HG03457 (cell line): Measurements from ENCODE around the gene RPL11.
"Not testable (repeated sequence)": the region's sequence is repeated elsewhere in the genome, so short reads cannot be mapped to it uniquely, and the experiment has no call there.

Experiments used
- ATAC-seq: cut with Tn5 transposase; IDR thresholded peaks from one replicate; pipeline ENCODE4 v1.9.1; 2021; ENCODE audit warnings: moderate number of reproducible peaks; ENCODE audit not compliant: unreplicated experiment

Gene RPL11

DNA sequence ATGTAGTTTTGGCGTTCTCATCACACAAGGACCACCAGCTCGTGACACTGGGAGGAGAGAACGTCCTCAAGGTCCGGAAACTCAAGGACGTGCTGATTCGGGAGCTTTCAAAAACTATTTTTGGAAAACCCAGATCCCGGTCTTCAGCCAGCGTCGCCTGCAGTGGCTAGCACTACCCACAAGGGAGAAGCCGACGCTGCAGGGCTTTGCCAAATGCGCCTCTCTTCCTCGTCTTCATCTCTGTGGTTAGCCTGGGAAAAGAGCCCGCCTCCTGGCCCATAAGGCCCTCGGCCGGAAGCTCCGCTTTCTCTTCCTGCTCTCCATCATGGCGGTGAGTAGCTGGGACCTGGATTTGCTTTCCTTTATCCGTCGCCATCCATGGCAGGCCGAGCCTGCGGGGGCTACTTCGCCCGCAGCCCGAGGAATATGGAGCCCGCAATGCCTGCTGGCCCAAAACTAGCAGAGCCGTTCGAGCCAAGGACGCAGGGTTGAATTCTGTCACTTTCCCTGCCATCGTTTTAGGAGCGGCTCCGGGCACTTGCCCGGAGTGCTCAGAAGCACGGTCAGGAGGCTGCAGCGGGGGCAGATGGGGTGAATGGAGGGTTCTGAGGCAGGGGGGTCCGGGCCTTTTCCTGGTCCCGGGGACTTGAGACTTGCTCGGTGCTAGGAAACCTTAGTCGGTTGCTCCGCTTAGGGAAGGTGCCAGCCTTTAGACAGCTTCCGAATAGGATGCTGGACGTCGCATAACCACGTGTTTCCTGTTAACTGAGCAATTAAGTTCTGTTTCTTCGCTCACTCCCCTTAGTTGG, at the start of gene RPL11:
Gene RPL11, plus strand, starts transcription at position 308 of the 809 bp plus-strand sequence. Its CDS starts 18 bp downstream, at position 326.
- ATAC-seq = peak; percentile 83

- no peak for ATAC-seq
Measured at GRCh38 chr1:23643736-23644554, 47.7 kb upstream of the RPL11 start.

DNA sequence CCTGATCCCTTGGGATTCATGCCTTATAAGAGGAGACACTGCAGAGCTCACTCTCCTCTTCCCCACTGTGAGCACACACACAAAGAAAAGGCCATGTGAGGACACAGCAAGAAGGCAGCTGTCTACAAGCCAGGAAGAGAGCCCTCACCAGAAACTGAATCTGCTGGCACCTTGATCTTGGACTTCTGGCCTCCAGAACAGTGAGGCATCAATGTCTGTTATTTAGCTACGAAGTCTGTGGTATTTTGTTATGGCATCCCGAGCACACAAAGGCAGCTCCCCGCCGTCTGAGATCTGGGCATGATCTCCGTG, 47.1 kb upstream of the RPL11 start:
- no peak for ATAC-seq

DNA sequence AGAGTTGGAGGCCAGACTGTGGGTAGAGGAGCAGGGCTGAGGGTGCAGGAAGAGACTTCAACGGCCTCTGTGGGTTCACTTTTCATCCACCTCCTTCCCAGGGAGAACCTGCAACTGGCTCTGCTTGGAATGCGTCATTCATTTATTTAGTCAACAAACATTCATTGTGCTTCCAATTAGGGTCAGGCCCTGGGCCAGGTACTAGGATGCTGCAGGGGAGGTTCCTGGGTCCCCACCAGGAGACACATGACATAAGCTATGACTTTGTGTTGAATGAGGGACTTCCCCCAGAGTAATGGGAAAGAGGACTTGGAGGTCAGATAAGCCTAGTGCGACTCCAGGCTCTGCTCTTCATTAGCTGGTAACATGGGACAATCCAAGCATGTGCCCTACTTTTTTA, 46.3 kb upstream of the RPL11 start:
- ATAC-seq = no peak

- no peak for ATAC-seq
Measured at GRCh38 chr1:23646091-23646490, 45.5 kb upstream of the RPL11 start.

- ATAC-seq = no peak
Measured at GRCh38 chr1:23646541-23646940, 45.1 kb upstream of the RPL11 start.

GRCh38 chr1:23648576-23648975, 43.0 kb upstream of the RPL11 start:
- no peak for ATAC-seq

GRCh38 chr1:23649157-23649556, 42.4 kb upstream of the RPL11 start:
- ATAC-seq = not testable (repeated sequence)

DNA sequence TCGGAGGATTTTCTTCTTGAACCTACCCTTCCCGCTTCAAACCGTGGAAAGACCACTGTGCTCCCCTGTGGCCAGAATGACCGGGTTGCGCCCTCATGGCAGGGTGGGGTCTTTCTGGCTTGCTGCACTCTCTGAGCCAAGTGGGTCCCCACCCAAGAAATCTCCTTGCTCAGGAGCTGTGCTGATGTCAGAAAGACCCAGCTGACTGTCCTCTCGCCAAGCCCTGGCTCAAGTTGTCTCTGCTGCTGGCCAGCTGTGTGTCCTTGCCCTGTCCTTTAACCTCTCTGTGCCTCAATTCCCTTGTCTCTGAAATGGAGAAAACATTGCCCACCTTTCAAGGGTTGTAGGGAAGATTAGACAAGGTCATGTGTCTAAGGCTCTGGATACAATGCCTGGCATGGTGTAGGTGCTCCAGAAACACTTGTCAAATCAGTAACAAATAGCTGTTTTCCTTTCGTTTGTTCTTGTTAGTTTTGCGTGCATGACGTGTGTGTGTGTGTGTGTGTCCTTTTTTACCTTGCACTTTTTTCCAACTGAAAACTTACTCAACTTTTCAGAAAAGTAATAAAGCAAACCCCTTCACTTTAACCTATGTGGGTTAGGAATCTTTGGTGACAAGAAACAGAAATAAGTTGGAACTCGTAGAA, 41.1 kb upstream of the RPL11 start:
- ATAC-seq = no peak

GRCh38 chr1:23651069-23651808, 40.4 kb upstream of the RPL11 start:
- ATAC-seq = no peak

- ATAC-seq = no peak
Measured at GRCh38 chr1:23657659-23658275, 33.8 kb upstream of the RPL11 start.

DNA sequence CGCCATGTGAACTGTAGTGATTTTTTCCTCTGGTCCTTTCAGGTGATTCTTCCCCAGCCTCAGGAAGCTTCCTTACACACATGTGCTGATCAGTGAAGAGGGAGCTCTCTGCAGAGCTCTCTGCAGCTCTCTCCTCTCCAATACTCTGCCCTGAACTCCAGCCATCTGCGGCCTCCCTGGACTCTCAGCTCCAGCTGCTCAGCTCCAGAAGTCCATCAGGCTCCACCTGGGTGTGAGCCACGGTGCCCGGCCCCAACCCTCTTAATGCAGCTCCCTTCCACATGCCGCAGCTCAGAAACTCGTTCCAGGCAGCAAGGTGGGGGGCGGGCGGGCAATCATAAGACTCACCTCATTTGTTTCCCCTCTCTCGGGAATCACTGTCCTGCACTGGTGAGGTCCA, 30.9 kb upstream of the RPL11 start:
- ATAC-seq = no peak

- ATAC-seq = no peak
Measured at GRCh38 chr1:23661887-23662286, 29.7 kb upstream of the RPL11 start.

DNA sequence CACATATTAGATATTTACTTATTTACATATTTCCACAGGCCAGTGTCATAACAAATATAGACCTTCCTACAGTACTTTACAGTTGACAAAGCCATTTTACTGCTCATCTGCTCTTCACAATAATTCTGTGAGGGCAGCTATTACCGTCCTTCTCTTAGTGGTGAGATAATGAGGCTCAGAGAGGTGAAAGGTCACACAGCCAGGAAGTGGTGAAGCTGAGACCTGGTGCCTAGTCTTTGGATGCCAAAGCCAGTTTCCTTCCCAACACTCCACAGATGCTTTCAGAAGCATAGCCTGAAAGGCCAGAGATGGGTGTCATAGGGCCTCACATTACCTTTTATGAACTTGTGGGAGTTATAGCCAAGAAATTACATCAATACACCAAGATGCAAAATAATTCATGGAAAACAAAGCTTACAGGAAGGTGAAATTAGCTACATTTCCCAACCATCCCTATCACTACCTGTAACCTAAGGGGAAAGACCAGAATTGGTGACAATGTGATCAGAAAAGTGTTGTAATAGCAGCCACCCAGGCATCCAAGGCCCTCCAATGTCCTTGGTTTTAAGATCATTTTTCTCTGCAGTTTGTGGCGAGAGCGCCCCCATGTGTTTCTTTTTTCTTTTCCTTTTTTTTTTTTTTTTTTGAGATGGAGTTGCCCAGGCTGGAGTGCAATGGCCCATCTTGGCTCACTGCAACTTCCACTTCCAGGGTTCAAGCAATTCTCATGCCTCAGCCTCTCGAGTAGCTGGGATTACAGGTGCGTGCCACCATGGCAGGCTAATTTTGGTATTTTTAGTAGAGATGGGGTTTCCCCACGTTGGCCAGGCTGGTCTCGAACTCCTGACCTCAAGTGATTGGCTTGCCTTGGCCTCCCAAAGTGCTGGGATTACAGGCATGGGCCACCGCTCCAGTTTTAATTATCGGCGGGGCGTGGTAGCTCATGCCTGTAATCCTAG, 26.5 kb upstream of the RPL11 start:
- ATAC-seq = no peak

GRCh38 chr1:23667411-23667810, 24.2 kb upstream of the RPL11 start:
- no peak for ATAC-seq

- ATAC-seq = no peak
Measured at GRCh38 chr1:23670709-23671108, 20.9 kb upstream of the RPL11 start.

DNA sequence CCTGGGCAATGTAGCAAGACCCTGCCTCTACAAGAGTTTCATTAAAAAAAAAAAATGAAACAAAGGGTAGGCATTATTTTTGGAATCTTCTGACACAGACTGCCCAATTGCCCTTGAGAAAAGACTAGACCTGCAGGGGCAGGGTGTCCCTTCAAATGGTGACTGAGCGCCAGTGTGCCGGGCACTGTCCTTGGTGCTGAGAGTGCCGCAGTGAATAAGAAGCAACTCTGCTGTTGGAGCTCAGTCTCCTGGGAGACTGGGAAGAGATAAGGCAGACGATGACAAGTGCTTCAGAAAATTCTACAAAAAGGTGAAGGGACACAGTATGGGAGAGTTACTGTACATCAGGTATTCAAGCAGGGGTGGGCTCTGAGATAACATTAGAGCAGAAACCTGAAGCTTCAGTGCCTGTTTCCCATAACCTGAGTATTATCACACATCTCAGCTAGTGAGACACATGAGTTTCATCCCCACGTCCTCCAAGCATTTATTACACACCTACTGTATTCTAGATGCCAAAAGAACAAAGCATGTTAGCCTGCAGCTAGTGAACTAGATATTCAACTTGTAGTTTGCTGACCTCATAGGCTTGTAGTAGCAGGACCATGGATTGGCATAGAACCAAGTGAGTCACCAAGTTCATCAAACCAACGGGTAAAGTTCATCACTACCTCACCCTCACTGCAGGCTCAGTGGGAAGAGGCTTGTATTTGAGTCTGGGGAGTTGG, 18.4 kb upstream of the RPL11 start:
- no peak for ATAC-seq

DNA sequence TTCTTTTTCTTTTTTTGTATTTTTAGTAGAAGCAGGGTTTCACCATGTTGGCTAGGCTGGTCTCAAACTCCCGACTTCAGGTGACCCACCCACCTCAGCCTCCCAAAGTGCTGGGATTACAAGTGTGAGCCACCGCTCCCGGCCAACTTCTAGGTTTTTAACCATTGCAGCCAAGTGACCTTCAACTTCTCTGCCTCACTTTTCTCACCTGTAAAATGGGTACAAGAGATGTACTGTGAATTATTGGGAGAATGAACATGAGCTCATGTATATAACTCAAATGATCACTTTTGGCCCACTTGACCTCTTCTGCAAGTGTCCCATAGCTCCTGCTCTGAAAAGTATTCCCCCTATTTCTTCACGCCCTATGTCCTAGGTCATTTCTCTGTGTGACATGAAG, 11.8 kb upstream of the RPL11 start:
- ATAC-seq = no peak

DNA sequence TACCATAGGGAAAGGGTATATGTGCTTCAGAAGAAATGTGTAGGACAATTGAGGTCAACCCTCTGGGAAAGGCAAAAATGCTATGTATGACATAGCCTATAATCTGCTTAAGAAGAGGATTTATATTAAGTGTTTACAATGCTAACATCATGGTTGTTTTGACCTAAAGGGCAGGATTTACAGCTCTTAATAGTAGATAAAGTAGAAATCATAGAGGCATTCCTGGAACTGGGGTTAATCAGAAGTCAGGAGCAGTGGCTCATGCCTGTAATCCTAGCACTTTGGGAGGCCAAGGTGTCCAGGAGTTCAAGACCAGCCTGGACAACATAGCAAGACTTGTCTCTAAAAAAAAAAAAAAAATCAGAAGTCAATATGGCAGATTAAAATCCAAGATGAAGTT, 8.7 kb upstream of the RPL11 start:
- no peak for ATAC-seq
